HK-2 (cell line): Measurements from ENCODE around the gene CCL11.

Source experiments
- DNase-seq: peaks from one replicate; pipeline ENCODE4 v3.0.0-alpha.2; 2018; ENCODE audit not compliant: unreplicated experiment

Gene CCL11

DNA sequence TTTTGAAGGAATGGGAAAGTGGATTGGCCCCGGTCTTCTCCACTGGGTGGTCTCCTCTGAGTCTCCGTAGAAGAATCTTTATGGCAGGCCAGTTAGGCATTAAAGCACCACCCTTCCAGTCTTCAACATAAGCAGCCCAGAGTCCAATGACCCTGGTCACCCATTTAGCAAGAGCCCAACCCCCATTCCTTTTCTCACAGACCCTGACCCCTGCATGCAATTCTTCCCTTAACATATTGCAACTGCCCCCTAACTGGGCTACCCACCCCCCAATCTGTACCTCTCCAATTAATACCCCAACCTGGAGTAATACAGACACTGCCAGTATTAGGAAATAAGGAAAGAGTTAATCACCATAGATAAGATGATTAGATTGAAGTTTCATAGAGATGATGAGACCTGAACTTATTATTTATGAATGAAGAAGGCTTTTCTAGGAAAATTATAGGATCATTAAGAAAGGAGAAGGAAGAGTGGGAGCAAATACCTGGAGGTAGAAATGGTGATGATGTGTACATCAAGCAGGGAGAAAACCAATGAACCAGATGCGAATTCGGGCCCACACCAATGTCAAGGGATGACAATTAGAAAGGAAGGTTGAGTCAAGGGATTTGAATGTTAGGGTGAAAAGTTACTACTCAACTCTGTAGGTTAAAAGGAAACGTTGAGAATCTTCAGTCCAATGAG is 28.1 kb upstream of the CCL11 start:
- no peak for DNase-seq

DNA sequence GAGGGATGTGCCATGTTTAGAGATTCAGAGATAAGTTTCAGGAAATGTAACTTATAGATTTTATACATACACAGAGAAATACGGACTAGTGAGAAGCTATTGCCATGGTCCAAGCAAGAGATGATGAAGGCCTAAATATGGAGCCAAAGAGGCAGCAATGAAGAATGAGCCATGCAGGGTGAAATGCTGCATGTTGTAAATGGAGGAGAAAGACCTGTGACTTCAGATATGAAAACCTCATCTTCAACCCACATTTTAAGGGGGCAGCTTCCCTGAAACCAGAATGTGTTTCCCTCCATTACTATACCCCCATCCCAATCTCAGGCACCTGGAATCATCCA is 27.6 kb upstream of the CCL11 start:
- no peak for DNase-seq

DNA sequence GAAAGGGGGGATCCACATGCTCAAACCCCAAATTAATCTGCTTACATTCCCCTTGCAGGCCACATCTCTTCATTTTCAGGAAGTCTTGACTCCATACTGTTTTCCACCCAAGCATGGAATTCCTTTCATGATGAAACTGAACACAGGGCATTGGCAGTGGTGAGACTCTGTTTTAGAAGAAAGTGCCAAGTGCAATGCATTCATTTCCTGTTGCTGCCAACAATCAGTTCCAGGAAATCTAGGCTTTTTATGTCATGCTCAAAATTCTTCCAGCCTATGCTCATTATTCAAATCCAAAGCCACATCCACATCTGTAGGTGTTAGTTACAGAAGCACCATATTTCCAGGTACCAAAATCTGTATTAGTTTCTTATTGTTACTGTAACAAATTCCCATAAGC is 26.4 kb upstream of the CCL11 start:
- DNase-seq, result no peak

DNA sequence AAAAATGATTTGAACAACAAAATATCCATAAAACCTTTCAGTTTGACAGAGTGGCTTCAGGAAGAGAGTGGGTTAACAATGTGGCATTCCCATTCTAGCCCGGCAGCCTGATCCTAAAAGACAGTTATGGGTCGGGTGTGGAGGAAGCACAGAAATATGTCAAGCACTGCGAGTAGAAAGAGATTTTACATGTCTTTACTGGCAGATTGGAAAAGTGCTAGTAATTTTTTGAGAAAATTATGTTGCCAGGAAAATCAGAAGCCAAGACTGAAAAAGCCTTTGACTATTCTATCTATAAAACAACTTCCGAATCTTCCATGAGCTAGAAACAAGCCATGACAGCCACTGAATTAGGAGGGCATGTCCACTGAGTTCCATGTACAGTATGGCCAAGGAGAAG is 24.7 kb upstream of the CCL11 start:
- no peak for DNase-seq

DNA sequence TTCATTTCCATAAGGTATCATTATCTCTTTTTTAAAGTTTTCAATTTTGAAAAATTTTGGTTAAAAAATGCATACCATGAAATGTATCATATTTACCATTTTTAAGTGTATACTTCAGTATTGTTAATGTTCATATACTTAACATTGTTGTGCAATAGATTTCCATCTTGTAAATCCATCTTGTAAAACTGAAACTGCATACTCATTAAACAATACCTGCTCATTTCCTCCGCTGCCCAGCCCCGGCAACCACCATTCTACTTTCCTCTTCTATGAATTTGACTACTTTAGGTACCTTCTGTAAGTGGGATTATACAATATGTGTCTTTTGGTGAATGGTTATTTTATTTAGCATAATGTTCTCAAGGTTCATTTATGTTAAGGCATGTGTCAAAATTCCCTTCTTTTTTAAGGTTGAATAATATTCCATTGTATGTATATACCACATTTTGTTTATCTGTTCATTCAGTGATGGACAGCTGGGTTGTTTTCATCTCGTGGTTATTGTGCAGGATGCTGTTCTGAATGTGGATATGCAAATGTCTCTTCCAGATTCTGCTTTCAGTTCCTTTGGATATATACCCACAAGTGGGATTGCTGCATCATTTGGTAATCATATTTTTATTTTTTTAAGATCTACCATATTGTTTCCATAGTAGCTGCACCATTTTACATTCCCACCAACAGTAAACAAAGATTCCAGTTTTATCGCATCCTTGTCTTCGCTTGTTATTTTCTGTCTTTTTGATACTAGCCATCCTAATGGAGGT is 23.8 kb upstream of the CCL11 start:
- DNase-seq, result no peak

DNA sequence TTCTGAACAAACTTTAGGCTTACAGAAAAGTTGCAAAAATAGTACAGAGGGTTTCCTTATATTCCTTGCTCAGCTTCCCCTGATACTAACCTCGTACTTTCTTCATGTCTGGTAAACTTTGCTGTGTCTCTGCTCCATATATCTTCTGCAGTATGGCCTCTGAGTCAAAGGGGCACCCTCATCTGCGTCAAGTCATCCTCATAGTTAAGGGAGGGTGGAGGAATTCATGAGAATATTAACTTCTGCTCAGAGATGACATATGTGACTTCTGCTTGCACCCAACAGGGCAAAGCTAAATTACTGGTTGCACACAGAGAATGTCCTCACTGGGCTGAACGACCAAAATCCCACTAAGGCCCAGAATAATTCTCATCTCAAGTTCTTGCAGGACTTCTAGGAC is 19.8 kb upstream of the CCL11 start:
- DNase-seq, result no peak

DNA sequence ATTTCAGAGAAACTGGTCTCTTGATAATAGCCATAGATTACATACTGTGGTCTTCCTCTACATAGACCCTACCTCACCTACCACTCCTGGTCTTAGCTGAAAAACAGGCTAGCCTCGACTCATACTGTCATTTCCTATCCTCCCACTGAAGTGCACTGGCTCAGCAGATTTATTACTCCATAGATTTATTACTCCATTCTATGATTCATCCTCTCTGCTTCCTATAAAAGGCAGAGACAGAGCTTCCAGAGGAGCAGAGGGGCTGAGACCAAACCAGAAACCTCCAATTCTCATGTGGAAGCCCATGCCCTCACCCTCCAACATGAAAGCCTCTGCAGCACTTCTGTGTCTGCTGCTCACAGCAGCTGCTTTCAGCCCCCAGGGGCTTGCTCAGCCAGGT is 15.6 kb upstream of the CCL11 start, which contains the start of gene CCL7:
Gene CCL7, plus strand, starts transcription at position 253 of the 400 bp plus-strand sequence. Its CDS starts 70 bp downstream, at position 323.
- DNase-seq, result no peak

DNA sequence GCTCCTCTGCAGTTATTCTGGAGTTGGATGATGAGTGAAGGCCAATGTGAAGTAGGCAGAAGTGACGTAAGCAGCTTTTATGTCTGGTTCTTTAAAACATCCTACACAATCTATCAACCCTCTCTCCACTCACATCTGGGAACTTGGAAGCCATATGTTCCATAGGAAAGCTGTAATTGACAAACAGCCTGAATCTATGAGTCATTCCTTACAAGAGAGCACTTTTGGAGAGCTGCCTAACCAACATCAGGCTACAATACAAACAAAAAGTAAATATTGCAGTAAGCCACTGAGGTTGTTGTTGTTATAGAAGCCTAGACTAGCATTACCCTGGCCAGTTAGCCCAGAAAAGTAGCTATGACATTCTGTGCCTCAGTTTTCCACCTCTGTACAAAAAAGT is 9.7 kb upstream of the CCL11 start:
- no peak for DNase-seq

DNA sequence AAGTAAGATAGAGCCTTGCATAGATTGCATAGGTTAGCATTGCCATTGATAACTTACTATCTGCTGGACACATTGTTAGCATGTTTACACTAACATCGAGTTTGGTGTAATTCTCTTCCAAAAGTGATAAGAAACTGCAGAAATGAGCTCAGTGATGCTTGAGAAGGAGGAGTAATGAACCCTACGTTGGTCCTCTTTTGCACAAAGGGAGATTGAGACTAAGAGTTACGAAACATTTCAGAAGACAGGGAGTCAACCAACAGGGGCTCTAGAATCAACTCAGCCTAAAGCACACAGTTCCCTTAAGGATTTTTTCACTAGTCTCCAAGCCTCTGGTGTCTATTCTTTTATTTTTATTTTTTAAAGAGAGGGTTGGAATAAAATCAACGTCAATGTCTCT is 8.7 kb upstream of the CCL11 start:
- no peak for DNase-seq

DNA sequence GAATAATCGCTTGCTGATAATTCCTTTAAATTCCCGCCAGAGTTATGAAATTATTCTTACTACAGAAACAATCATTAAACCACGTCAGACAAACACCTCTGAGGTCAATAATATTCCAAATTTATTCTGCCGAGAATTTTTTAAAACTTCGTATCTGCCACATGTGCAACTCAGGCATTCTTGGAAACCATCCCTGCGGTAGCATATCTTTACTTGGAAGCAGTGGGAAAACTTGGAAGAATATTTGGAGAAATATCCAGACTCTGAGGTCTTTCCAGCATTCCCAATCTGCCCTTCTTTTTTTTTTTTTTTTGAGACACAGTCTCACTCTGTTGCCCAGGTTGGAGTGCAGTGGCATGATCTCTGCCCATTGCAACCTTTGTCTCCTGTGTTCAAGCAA is 2.0 kb upstream of the CCL11 start:
- DNase-seq, result no peak

DNA sequence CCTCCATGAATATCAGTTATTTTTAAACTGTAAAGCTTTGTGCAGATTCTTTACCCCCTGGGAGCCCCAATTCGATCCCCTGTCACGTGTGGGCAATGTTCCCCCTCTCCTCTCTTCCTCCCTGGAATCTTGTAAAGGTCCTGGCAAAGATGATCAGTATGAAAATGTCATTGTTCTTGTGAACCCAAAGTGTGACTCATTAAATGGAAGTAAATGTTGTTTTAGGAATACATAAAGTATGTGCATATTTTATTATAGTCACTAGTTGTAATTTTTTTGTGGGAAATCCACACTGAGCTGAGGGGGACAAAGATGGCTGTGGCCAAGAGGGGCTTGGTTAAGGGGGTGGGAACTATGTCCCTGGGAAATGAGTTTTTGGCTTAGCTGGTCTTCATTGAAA is 2.3 kb downstream of the CCL11 start:
- DNase-seq, result no peak

DNA sequence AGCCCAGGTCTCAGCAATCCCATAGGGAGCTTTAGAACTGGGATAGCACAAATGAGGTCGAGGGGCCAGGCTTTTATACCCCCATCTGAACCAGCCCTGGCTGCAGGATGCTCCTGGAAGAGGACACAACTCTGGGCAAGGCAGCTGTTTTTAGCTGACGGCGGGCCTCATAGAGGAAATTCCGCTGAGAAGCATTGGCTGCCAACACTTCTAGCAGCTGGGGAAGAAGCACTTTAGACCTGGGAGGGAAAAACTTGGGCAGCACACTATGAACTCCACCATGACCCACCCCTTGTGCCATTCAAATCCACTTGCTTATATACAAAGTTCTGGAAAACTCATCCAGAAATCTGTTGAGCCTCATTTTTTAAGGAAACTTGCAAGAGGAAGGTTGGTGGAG is 5.0 kb downstream of the CCL11 start:
- DNase-seq, result no peak

DNA sequence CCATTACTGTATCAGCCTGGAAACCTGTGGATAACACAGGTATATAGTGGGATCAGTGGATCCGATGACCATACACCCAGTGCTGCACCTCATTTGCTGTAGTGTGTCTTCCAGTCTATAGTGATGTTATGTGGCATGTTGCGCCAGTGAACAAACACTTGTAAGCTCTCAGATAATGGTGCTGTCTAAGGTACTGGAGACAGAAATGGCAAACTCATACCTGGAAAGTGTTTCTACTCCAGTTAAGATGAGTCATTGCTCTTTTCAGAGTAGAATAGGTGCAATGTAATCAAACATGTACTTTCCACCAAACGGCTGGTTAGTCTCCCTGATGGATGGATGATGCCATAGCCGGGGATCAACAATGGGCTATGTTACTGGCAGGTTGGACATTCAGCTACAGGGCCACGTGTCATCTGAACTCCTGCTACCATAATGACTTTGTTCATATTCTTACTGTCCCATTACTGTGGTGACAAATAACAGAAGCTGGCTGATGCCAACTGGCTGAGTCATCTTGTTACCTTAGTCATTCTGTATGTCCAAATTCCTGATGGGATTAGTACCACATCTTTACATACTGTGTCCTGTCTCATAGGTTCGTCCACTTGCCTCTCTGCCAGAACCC is 6.3 kb downstream of the CCL11 start:
- DNase-seq, result no peak

DNA sequence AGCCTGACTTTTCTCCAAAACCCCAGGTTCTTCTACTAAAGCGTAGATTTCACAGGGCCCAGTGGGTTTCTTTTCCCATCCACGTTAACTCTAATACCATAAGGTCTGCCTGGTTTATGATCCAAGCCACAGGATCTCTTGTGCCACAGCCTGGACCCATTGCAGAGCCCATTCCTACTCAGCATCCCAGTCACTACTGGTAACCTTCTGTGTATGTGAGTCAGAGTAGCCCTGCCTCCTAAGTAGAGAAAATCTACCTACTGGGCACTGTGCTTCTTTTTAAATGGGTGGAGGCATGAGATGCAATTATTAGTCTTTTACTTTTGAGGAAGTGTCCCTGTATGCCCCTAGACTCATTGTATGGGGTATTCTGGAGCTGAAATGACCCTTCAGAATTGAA is 13.5 kb downstream of the CCL11 start:
- DNase-seq, result no peak

DNA sequence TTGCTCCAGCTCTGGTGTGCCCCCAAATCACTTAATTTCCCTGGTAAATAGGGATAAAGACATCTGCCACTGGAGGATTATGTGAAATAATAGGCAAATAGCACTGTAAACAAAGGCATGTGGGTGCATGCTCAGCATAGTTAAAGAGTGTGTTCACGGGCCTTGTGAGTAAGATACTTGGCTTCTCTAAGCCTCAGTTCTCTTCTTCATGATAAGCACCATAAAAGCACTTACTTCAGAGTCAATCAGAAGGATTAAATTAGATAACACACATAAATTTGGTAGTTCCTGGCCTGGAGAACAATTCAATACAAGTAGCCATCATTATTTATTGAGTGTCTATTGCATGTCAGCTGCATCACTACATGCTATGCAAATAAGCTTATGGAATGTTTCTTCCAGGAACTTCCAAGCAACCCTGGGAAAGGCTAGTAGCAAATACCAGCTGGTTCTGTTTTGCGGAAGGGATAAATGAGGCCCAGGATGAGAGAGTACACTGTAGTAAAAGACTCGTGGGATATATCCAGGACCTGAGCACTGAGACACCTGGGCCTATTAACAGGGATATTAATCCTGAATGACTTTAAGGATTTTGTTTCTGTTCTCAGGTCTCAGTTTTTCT is 14.5 kb downstream of the CCL11 start:
- DNase-seq, result no peak

DNA sequence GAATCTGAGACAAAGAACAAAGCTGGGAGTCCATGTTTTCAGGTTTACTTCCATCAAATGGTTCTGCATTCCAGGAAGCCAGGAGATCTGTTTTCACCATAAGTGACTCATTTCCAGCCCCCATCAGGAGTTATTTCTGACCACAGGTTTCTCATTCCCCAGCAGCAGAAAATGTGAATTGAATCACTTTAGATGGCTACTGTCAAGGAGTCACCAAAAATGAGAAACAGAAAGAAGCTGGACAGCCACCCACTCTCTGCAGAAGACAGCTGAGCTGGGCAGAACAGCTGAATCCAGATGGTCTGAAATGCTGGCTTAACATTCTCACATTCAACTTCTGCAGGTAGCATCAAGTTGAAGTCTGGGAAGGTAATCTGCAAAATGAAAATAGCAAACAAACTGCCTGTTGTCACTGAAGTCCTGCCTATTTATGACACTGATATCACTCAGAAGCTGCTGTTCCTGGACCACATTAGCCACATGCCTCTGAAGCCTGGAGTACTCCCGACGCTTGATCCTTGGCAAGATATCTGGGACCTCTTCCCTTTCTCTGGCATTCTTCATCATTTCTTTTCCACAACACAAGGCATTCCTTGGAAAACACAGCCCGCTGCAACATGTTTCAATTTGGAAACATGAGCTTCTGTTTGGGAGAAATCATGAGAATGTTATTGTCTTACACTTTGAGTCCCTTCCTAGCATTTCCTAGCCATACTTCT is 15.3 kb downstream of the CCL11 start:
- DNase-seq, result no peak

DNA sequence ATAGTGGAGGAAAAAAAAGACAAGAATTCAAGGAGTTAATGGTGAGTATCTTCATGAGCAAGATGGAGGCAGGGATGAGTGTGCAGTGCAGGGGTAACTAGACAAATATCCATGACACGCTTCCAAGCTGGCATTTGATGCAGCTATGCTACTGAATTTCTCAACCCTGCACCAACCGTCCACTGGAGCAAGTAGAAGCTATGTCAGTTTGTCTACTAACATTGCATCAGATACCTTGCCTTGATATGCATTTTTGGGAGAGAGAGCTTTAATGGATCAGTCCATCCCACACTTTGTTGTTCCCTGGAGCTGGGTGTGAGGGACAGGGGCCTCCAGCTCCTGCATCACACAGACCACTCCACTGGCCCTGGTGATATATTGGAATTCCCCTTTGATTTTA is 16.4 kb downstream of the CCL11 start:
- no peak for DNase-seq

DNA sequence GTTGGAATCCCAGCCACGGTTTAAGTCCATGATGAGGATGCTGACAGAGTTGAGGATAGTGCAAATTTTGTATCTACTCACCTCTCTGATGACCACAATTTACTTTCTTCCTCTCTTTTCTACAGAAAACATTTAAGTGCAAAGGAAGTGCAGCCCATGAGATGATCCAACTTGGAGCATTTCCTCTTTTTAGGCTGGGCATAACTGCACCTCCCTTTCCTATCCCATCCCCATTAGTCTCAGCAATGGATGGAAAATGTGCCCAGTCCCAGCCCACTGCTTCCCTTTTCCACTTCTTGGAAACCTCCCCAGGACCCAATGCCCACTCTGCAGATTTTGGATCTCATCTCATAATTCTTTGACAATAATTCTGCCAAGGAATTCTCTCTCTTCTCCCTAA is 17.1 kb downstream of the CCL11 start:
- no peak for DNase-seq

DNA sequence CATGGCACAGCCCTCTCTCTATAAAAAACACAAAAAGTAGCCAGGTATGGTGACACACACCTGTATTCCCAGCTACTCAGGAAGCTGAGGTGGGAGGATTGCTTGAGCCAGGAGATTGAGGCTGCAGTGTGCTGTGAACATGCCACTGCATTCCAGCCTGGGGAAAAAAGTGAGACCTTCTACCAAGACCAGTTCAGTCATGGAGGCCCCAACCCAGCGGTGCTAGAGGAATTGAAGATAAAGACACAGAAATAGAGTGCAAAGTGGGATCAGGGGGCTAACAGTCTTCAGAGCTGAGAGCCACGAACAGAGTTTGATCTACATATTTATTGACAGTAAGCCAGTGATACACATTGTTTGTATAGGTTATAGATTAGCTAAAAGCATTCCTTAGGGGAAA is 18.1 kb downstream of the CCL11 start:
- DNase-seq, result no peak

DNA sequence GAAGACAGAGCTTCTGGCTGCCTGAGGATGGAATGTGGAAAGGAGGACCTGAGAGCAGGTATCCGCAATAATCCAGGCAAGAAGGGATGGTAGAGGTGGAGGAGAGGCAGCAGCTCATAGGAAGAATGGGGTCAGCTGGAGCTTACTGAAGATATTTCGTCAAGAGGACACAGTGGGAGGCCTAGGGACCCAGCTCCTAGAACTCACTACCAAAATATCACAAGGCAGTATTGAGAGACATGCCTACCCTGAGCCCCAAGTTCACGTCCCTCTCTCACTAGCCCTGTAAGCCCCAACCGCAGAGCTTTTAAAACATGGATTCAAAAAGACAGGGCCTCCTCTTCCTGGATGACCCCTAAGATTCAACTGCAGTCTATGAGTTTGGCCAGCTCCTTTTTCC is 19.5 kb downstream of the CCL11 start:
- no peak for DNase-seq

DNA sequence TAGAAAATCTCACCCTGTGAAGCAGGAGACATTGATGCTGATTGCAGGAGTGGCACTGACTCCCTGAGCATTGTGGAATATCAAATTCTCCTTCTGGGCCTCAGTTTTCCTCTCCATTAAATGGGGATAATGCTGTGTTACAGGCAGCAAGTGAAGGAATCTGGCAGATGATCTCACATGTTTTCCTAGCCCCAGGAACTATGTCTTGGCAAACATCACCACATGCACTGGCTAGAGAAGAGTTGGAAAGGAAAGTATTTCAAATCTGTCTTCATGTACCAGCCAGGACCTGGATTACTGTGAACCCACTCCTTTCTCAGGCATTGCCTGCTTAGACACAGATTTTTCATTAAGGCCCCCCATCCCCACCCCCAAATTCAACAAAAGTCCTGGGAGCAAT is 20.1 kb downstream of the CCL11 start:
- DNase-seq, result no peak

DNA sequence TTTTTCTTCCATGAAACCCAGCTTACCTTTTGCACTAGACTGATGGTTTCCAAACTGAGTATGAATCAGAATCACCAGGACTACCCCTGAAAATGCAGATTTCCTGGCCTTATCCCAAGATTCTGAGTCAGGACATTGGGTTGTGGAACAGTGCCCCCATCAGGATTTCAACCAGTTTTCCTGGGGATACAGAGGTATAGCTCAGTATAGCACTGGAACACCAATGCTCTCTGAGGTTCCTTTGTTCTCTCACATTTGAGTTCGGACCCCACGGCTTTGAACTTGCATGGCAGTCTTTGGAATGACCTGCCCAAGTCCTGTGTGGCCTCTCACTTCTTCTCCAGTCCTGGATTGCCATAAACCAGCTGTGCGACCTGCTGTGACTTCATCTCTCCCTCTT is 20.9 kb downstream of the CCL11 start:
- DNase-seq, result no peak
